Transverse colon (tissue), 4 donors: Measurements from ENCODE around the gene CALY.

Experiments used
- CTCF ChIP-seq, 5 experiments: fragments of 200-600 bp in 3 of 5; fragments of 450-650 bp in 2 of 5; sonication (generic) in 3 of 5; IDR thresholded peaks; 1 replicate in 2 of 5; 2 replicates in 3 of 5; pipeline ENCODE4 v1.5.1; 2016 to 2017; ENCODE audit warnings: antibody characterized with exemption in 5 of 5, inconsistent platforms in 3 of 5, mild to moderate bottlenecking in 2 of 5, moderate library complexity in 1 of 5
- EP300 ChIP-seq: sonication (generic); formaldehyde crosslinking; IDR thresholded peaks from one replicate; pipeline ENCODE4 v1.6.1; 2017; ENCODE audit warnings: antibody characterized with exemption, low read depth
- POLR2A ChIP-seq: fragments of 450-650 bp; IDR thresholded peaks from one replicate; pipeline ENCODE4 v1.6.1; 2016; ENCODE audit warnings: antibody characterized with exemption, mild to moderate bottlenecking, moderate library complexity
- POLR2AphosphoS5 ChIP-seq, 3 donors: sonication (generic); formaldehyde crosslinking; IDR thresholded peaks; one replicate each; pipeline ENCODE4 v1.6.1; 2016; ENCODE audit warnings: antibody characterized with exemption in 3 of 3

GRCh38 chr10:133298466-133298865 lies 38.2 kb downstream of the CALY start:
- no peak for TF ChIP-seq POLR2AphosphoS5 (IDR thresholded peaks at IDR 0.05)
- no peak for TF ChIP-seq CTCF (IDR thresholded peaks at IDR 0.05)
- TF ChIP-seq POLR2A: no peak
- TF ChIP-seq EP300: no peak
